Cardiac fibroblast (primary cell): ENCODE data around the gene ITGAL.

ENCODE experiments used
- DNase-seq, 2 donors: peaks; one replicate each; pipeline versions ENCODE4 v3.0.0 to v3.0.0-alpha.2; 2010; ENCODE audit warnings: low read depth in 2 of 2
- H3K4me3 ChIP-seq, 2 donors: replicated peaks in 1 of 2; 1 replicate in 1 of 2; 2 replicates in 1 of 2; pipeline ENCODE4 v1.5.1; 2011; ENCODE audit warnings: low read depth in 2 of 2, low read length in 2 of 2, mild to moderate bottlenecking in 2 of 2, moderate library complexity in 1 of 2
- TF ChIP-seq, protein P1 (sequence below): IDR thresholded peaks from one replicate; pipeline ENCODE4 v1.5.1; 2011; ENCODE audit warnings: low read depth, mild to moderate bottlenecking, low read length, inconsistent platforms

Gene ITGAL

DNA sequence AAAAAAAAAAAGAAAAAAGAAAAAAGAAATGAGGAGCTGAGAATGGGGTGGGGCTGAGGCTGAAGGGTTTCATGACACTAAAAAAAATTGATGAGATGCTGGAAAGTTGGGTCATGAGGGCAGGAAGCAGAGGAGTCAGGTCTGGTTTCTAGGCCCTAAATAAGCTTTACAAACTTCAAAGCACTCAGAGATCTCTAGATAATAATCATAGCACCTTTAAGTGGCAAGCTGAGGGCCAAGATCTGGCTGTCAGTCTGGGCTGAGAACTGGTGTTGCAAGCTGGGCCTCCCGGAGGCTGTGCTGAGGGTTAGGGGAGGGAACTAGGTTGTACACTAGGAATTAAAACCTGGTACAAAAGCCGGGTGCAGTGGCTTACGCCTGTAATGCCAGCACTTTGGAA, 79.2 kb downstream of the ITGAL start:
- TF ChIP-seq, protein P1, sequence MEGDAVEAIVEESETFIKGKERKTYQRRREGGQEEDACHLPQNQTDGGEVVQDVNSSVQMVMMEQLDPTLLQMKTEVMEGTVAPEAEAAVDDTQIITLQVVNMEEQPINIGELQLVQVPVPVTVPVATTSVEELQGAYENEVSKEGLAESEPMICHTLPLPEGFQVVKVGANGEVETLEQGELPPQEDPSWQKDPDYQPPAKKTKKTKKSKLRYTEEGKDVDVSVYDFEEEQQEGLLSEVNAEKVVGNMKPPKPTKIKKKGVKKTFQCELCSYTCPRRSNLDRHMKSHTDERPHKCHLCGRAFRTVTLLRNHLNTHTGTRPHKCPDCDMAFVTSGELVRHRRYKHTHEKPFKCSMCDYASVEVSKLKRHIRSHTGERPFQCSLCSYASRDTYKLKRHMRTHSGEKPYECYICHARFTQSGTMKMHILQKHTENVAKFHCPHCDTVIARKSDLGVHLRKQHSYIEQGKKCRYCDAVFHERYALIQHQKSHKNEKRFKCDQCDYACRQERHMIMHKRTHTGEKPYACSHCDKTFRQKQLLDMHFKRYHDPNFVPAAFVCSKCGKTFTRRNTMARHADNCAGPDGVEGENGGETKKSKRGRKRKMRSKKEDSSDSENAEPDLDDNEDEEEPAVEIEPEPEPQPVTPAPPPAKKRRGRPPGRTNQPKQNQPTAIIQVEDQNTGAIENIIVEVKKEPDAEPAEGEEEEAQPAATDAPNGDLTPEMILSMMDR, result no peak
- no peak for DNase-seq
- H3K4me3 ChIP-seq, result no peak overlapping the region

DNA sequence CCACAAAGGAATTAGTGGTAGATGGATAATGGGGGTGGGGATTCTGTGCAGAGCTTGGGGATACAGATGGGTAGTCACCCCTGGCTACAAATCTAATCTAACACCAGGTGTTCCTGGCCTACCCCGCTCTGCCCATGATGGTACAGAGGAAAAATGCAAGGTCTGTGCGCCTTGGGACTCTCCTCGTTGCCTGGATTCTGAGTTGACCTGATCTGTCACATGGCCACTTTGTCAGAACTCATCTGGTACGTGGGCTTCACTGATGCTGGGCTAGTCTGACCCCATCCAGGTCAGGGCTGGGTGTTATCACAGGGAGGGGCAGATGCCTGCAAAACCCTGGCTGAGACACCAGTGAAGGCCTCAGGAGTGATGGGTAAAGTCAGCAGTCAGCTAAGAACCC, 80.4 kb downstream of the ITGAL start:
- no peak overlapping the region for H3K4me3 ChIP-seq
- TF ChIP-seq, protein P1, result no peak
- DNase-seq, result no peak

DNA sequence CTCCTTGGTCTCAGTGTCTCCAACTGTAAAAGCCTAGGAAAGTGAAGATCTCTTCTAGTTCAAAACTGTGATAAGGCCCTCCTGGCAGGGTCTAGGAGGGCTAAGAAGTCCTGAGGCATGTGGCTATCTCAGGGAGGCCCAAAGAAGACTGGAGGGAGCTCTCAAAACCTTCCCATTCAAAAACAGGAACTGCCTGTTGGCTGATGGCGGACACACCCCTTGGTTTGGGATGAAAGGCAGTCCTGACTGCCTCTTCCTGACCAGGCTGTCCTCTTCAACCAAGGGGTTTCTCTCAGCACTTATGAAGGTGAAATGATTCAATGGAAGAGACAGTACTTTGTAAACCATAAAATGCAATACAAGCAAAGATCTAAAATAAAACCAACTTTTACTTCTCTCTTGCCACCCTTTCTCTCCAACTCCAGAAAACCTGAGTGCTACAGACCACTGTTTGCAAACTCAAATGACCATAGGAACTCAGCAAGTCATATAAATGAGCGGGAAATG, 80.9 kb downstream of the ITGAL start:
- TF ChIP-seq, protein P1, result no peak
- DNase-seq, result no peak
- H3K4me3 ChIP-seq, result no peak overlapping the region

DNA sequence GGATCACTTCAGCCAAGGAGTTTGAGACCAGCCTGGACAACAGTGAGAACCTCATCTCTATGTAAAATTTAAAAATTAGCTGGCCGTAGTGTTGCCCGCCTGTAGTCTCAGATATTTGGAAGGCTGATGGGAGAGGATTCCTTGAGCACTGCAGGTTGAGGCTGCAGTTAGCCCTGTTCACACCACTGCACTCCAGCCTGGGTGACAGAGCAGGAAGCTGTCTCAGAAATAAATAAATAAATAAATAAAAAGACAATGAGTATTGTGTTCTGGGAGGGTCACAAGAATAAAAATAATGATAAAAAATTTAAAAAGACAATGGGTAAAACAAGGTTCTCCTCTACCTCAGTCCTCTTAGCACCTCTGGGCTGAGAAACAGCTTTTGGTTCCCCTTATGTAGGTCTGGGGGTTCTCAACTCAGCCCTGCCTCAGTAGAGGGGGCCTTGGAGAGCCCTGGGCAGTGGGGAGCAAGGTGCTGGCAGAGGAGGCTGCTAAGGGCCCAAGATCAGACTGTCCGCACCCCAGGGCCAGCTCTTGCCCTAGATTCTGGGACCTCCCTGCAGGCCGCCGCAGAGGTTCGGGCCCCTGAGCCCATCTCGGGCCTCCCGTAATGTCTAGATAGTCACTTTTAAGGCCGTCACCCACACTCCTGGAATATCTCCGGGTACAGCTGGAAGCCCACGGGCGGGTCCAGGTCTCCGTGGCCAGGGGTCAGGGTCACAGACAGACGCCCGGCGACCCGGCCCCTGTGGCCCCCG, 82.2 kb downstream of the ITGAL start:
- TF ChIP-seq, protein P1, result no peak
- no peak for DNase-seq
- H3K4me3 ChIP-seq, result no peak overlapping the region

DNA sequence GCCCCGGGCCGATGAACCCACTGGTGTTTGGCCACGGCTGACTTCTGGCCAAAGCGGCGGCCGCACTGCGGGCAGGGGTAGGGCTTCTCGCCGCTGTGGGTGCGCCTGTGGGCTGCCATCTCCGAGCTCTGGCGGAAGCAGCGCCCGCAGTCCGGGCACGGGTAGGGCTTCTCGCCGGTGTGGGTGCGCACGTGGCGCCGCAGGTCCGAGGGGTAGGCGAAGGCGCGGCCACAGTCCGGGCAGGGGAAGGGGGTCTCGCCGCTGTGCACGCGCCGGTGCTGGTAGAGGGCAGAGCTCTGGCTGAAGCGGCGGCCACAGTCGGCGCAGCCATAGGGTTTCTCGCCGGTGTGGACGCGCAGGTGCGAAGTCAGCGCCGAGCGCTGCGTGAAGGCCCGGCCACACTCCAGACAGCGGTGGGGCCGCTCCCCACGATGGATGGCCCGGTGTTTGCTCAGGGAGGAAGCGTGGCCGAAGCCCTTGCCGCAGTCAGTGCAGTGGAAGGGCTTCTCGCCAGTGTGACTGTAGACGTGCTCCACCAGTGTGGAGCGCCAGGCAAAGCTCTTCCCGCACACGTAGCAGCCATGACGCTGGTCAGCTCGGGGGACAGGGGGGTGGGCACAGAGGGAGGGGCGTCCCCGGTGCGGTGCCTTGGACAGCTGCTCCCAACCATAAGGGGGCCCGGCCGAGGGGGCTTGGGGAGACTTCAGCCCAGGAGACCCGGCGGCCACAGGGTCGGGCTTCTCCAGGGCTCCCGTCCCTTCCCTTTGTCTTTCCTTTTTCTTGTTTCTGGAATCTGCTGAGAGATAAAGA, 83.0 kb downstream of the ITGAL start:
- H3K4me3 ChIP-seq, result no peak overlapping the region
- DNase-seq, result no peak
- TF ChIP-seq, protein P1, result no peak

DNA sequence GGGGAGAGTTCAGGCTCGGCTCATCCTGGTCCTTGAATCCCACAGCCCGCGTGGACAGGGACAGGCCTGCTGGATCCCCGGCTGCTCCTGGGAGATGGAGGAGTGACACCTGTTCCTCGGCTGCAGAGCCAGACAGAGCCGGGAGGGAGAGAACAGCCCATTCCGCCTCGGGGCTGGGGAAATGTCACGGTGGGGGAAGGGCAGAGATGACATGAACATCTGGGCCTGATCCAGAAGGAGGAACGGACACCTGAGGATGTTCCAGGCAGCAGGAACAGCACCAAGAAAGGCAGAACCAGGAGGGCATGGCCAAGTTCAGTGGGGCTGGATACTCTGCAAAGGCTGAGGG, 83.6 kb downstream of the ITGAL start:
- no peak overlapping the region for H3K4me3 ChIP-seq
- no peak for DNase-seq
- TF ChIP-seq, protein P1, result no peak
